ENCODE data around the gene ABCA2. TPM values are rescaled to one million over a fixed set of nuclear protein-coding genes. Genes with fewer than 3 reads are reported as not detected.

ABCA2 gene
- total RNA-seq, 4 donors from 2014 or later, result 13.5 to 24.3 (median 19.3) TPM

DNA sequence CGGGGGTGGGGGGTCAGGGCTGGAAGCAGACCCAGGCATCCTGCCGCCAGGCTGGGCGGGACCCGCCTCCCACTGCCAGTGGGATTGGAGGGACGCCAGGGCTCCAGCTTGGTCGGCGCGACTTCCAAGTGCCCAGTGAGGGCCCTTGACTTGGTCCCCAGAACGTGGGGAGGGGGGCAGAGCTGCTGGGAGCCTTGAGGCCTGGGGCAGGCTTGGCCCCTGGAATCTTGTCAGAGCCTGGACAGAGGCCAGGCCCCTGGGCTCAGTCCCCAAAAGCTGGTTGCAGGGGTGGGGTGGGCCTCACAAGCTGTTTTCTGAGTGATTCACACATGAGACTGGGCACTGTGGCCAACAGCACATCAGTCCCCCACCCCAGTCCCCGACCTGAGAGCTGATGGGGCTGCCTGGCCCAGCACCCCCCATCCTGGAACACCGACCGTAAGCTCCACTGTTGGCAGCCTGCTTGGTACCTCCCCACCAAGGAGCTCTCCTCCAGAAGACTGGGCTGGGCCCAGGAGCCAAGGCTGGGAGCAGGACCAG, 32.2 kb downstream of the ABCA2 start:
- no peak for ATAC-seq
- H3K27me3 ChIP-seq, result peaks cover 58% of the 10 kb centered on the region
- WGBS, 2 donors (ENCODE audit: low coverage in 1 of 2), result no CpG with 5 or more reads among the region's 12 CpGs
- H3K4me3 ChIP-seq, result peak overlapping the region in 1 of 2 donors; percentile 28
- H3K36me3 ChIP-seq, result peaks cover 0 to 18% of the 10 kb centered on the region in 2 donors
- H3K9me3 ChIP-seq, result no peaks in the 10 kb centered on the region
- H3K4me1 ChIP-seq, result peaks cover 0 to 53% (median 31%) of the 10 kb centered on the region in 3 donors
- TF ChIP-seq EP300 (IDR thresholded peaks at IDR 0.05) (no peak), CTCF (IDR thresholded peaks at IDR 0.05) (no peak), POLR2A (IDR thresholded peaks at IDR 0.05) (no peak), POLR2AphosphoS5 (IDR thresholded peaks at IDR 0.05) (no peak)
- H3K27ac ChIP-seq, result peak overlapping the region in 1 of 4 donors; percentile 35

GRCh38 chr9:136995362-136995761, 32.7 kb downstream of the ABCA2 start:
- peak overlapping the region in 1 of 4 donors; percentile 35 for H3K27ac ChIP-seq
- H3K4me1 ChIP-seq, result peaks cover 0 to 53% (median 31%) of the 10 kb centered on the region in 3 donors
- peaks cover 0 to 18% of the 10 kb centered on the region in 2 donors for H3K36me3 ChIP-seq
- H3K9me3 ChIP-seq, result no peaks in the 10 kb centered on the region
- peaks cover 58% of the 10 kb centered on the region for H3K27me3 ChIP-seq
- TF ChIP-seq EP300 (IDR thresholded peaks at IDR 0.05), result no peak
- no peak for ATAC-seq
- WGBS, 2 donors (ENCODE audit: low coverage in 1 of 2), result no CpG with 5 or more reads among the region's 30 CpGs
- peak overlapping the region in 1 of 2 donors; percentile 28 for H3K4me3 ChIP-seq

DNA sequence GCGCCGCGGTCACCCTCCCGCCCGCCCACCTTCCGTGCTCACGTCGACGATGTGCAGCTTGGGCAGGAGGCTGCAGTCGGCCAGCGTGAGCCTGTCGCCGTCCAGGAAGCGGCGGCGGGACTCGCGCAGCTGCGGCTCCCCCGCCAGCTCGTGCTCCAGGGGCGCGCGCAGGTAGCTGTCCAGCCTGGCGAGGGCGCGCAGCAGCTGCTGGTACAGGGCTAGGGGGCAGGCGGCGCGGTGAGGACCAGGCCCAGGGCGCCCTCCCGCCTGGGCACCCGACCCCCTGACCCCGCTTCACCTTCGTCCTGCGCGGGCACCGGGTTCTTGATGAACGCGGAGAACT, 33.2 kb downstream of the ABCA2 start:
- WGBS, 2 donors (ENCODE audit: low coverage in 1 of 2), result no CpG with 5 or more reads among the region's 40 CpGs
- TF ChIP-seq EP300 (IDR thresholded peaks at IDR 0.05) (no peak), POLR2A (IDR thresholded peaks at IDR 0.05) (no peak), POLR2AphosphoS5 (IDR thresholded peaks at IDR 0.05) (no peak), CTCF (IDR thresholded peaks at IDR 0.05) (no peak)
- H3K27me3 ChIP-seq, result peaks cover 55% of the 10 kb centered on the region
- H3K9me3 ChIP-seq, result no peaks in the 10 kb centered on the region
- H3K27ac ChIP-seq, result no peak overlapping the region
- peaks cover 0 to 53% (median 31%) of the 10 kb centered on the region in 3 donors for H3K4me1 ChIP-seq
- ATAC-seq, result no peak
- H3K4me3 ChIP-seq, result peak overlapping the region in 1 of 2 donors; percentile 28
- peaks cover 0 to 18% of the 10 kb centered on the region in 2 donors for H3K36me3 ChIP-seq

- Histone ChIP-seq H3K36me3 (peaks cover 0 to 18% of the 10 kb centered on the region in 2 donors), H3K27me3 (peaks cover 54% of the 10 kb centered on the region), H3K4me3 (peak overlapping the region in 1 of 2 donors; percentile 28), H3K4me1 (peaks cover 0 to 53% (median 31%) of the 10 kb centered on the region in 3 donors), H3K9me3 (no peaks in the 10 kb centered on the region), H3K27ac (no peak overlapping the region)
- WGBS, 2 donors (ENCODE audit: low coverage in 1 of 2), result no CpG with 5 or more reads among the region's 54 CpGs
- no peak for ATAC-seq
- TF ChIP-seq EP300 (IDR thresholded peaks at IDR 0.05) (no peak), POLR2AphosphoS5 (IDR thresholded peaks at IDR 0.05) (no peak), POLR2A (IDR thresholded peaks at IDR 0.05) (no peak), CTCF (IDR thresholded peaks at IDR 0.05) (no peak)
These were observed 33.7 kb downstream of the ABCA2 start for GRCh38 chr9:136994180-136994887.

- Histone ChIP-seq H3K27me3 (peaks cover 47% of the 10 kb centered on the region), H3K9me3 (no peaks in the 10 kb centered on the region), H3K27ac (peak overlapping the region in 3 of 4 donors; percentile 90 to 96 (median 95)), H3K4me1 (peaks cover 0 to 53% (median 31%) of the 10 kb centered on the region in 3 donors), H3K4me3 (peak overlapping the region; percentile 67 to 80), H3K36me3 (peaks cover 0 to 18% of the 10 kb centered on the region in 2 donors)
- no peak for ATAC-seq
- 70% methylated on average over 2 of the region's 18 CpGs; no CpG with 5 or more reads in 1 of the 2 donors for WGBS, 2 donors (ENCODE audit: low coverage in 1 of 2)
- TF ChIP-seq POLR2A (IDR thresholded peaks at IDR 0.05) (no peak), POLR2AphosphoS5 (IDR thresholded peaks at IDR 0.05) (no peak), EP300 (IDR thresholded peaks at IDR 0.05) (no peak), CTCF (IDR thresholded peaks at IDR 0.05) (no peak)
These were observed 35.1 kb downstream of the ABCA2 start for GRCh38 chr9:136992819-136993369.
